CD4-positive, alpha-beta memory T cell (primary cell): ENCODE results near the gene TACC2. TPM values are rescaled to one million over a fixed set of nuclear protein-coding genes. Genes with fewer than 3 reads are reported as not detected.
A peak's percentile ranks its signal among the peaks of the same experiment; 100 is the strongest.

ENCODE experiments used
- CTCF ChIA-PET: fragments of 350-600 bp; sonication (Branson Sonifier 250); formaldehyde crosslinking; loops from one replicate; lab custom pipeline; 2021; ENCODE audit warnings: inconsistent platforms; ENCODE audit not compliant: partially characterized antibody; lab: Charles Lee
- POLR2A ChIA-PET: fragments of 350-600 bp; sonication (Branson Sonifier 250); formaldehyde crosslinking; loops from one replicate; lab custom pipeline; 2021; ENCODE audit not compliant: partially characterized antibody; lab: Charles Lee
- DNase-seq, 5 donors: peaks; one replicate each; pipeline versions ENCODE4 v3.0.0 to v3.0.0-alpha.2; 2020 to 2022; ENCODE audit warnings: mixed read lengths in 1 of 5
- H3K27ac ChIP-seq: one replicate; pipeline ENCODE4 v1.7.0; 2013; ENCODE audit warnings: low read depth, low read length
- H3K27me3 ChIP-seq: 2 replicates; pipeline ENCODE4 v1.7.0; 2013; ENCODE audit warnings: mild to moderate bottlenecking, low read length, moderate library complexity; ENCODE audit not compliant: insufficient read depth
- H3K36me3 ChIP-seq: 2 replicates; pipeline ENCODE4 v1.7.0; 2013; ENCODE audit warnings: mild to moderate bottlenecking, low read length, moderate library complexity; ENCODE audit not compliant: insufficient read depth
- H3K4me1 ChIP-seq: 2 replicates; pipeline ENCODE4 v1.7.0; 2013; ENCODE audit warnings: mild to moderate bottlenecking, low read length, moderate library complexity; ENCODE audit not compliant: insufficient read depth
- H3K4me3 ChIP-seq, 2 donors: one replicate each; pipeline ENCODE4 v1.7.0; 2013; ENCODE audit warnings: low read length in 2 of 2, mild to moderate bottlenecking in 1 of 2
- H3K9me3 ChIP-seq, 2 donors: one replicate each; pipeline ENCODE4 v1.7.0; 2013; ENCODE audit warnings: low read length in 2 of 2, control low read depth in 1 of 2; ENCODE audit not compliant: control insufficient read depth in 1 of 2
- H3K27ac Mint-ChIP-seq, 7 donors: one replicate each; pipeline ENCODE4 v1.8.0; 2020 to 2021; ENCODE audit warnings: mixed read lengths in 7 of 7, mild to moderate bottlenecking in 6 of 7, inconsistent platforms in 3 of 7, moderate library complexity in 3 of 7
- H3K27me3 Mint-ChIP-seq, 2 donors: one replicate each; pipeline ENCODE4 v1.8.0; 2020 to 2021; ENCODE audit warnings: mixed read lengths in 2 of 2
- H3K36me3 Mint-ChIP-seq, 2 donors: one replicate each; pipeline ENCODE4 v1.8.0; 2020 to 2021; ENCODE audit warnings: mixed read lengths in 2 of 2, inconsistent platforms in 1 of 2, mild to moderate bottlenecking in 1 of 2
- H3K4me1 Mint-ChIP-seq, 4 donors: one replicate each; pipeline ENCODE4 v1.8.0; 2020 to 2021; ENCODE audit warnings: mixed read lengths in 4 of 4, mild to moderate bottlenecking in 1 of 4
- H3K4me3 Mint-ChIP-seq, 8 donors: one replicate each; pipeline ENCODE4 v1.8.0; 2020 to 2021; ENCODE audit warnings: mixed read lengths in 8 of 8, mild to moderate bottlenecking in 7 of 8, moderate library complexity in 6 of 8, inconsistent platforms in 3 of 8
- H3K9me3 Mint-ChIP-seq, 8 donors: one replicate each; pipeline ENCODE4 v1.8.0; 2020 to 2021; ENCODE audit warnings: mixed read lengths in 8 of 8, mild to moderate bottlenecking in 5 of 8, inconsistent platforms in 3 of 8, moderate library complexity in 1 of 8
- intact Hi-C: fragments of 100-400 bp; cut with micrococcal nuclease; formaldehyde crosslinking; loops from one replicate; pipeline ENCODE4 v1.15.1; 2023
- polyA plus RNA-seq, 2 donors: library from polyadenylated mRNA; unstranded; fragments of 300-500 nt; fragmentation: Illumina TruSeq; gene quantifications; one replicate each; pipeline ENCODE4 v1.2.3, GENCODE V29; 2021
- total RNA-seq, 2 experiments: library from RNA; stranded (reverse); gene quantifications; one replicate each; pipeline ENCODE4 v1.2.3, GENCODE V29; 2021

TACC2 gene
- total and polyA plus RNA-seq, 4 experiments from 2014 or later, result not detected

DNA sequence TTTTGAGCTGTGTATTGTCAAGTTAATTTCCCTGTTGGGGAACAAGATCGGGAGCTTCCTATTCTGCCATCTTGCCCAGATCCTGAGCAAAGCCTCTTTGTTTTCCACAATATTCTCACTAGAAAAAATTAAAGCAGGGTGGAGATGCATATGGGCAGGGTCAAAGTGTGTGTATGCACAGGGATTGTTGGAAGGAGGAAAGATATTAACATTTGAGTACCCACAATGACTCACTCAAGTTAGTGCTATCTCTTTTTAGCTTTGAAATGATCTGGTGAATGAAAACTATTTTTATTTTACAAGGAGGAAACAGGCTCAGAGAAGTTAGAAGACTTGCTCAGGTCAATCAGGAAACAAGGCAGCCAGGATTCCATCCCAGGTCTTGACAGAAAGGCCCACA, 275.5 kb downstream of the TACC2 start:
- no peak overlapping the region for H3K27ac ChIP-seq
- peaks cover 0 to 4% of the 10 kb centered on the region in 2 donors for H3K36me3 Mint-ChIP-seq
- H3K9me3 Mint-ChIP-seq, result peaks cover 0 to 34% (median 20%) of the 10 kb centered on the region in 8 donors
- H3K9me3 ChIP-seq, result no peaks in the 10 kb centered on the region
- H3K36me3 ChIP-seq, result no peaks in the 10 kb centered on the region
- H3K27ac Mint-ChIP-seq, result no peak overlapping the region
- peaks cover 0 to 5% (median 0%) of the 10 kb centered on the region in 4 donors for H3K4me1 Mint-ChIP-seq
- ChIA-PET CTCF (interaction anchor here (1.2 kb wide), 1 partner anchor 8 kb away, joined by 3 read pairs; no protein-coding TSS in a partner anchor), POLR2A (no interaction called here)
- H3K4me3 ChIP-seq, result no peak overlapping the region
- no peak for DNase-seq
- peaks cover 4% of the 10 kb centered on the region for H3K27me3 ChIP-seq
- H3K4me1 ChIP-seq, result no peaks in the 10 kb centered on the region
- H3K4me3 Mint-ChIP-seq, result no peak overlapping the region
- peaks cover 15 to 40% of the 10 kb centered on the region in 2 donors for H3K27me3 Mint-ChIP-seq
- intact Hi-C loops, result no loop called here

DNA sequence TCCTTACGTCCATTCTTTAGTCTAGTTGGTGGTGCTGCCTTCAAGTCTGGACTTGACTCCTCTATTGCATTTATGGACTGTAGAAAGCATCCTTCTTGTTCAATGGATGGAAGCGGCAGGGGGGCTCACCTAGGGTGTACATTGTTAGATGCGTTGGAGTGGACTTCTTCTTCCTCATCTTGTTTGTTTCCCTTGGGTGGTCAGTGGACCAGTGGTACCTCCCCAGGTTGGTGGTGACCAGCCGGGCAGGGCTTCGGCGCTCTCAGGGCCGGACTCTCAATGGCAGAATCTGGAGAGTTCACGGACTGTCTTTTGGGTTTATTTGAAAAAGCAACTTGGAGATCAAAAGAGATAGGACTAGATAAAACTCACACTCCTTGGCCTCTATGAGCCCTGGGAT, 276.0 kb downstream of the TACC2 start:
- Histone ChIP-seq H3K4me1 (no peaks in the 10 kb centered on the region), H3K9me3 (no peaks in the 10 kb centered on the region), H3K36me3 (no peaks in the 10 kb centered on the region), H3K27me3 (peaks cover 4% of the 10 kb centered on the region), H3K4me3 (no peak overlapping the region), H3K27ac (no peak overlapping the region)
- POLR2A ChIA-PET, result no interaction called here
- DNase-seq, result no peak
- H3K4me1 Mint-ChIP-seq, result peaks cover 0 to 5% (median 0%) of the 10 kb centered on the region in 4 donors
- no peak overlapping the region for H3K27ac Mint-ChIP-seq
- intact Hi-C loops, result no loop called here
- peaks cover 13 to 40% of the 10 kb centered on the region in 2 donors for H3K27me3 Mint-ChIP-seq
- H3K36me3 Mint-ChIP-seq, result peaks cover 0 to 4% of the 10 kb centered on the region in 2 donors
- peaks cover 0 to 34% (median 20%) of the 10 kb centered on the region in 8 donors for H3K9me3 Mint-ChIP-seq
- H3K4me3 Mint-ChIP-seq, result no peak overlapping the region
- CTCF ChIA-PET, result no interaction called here

DNA sequence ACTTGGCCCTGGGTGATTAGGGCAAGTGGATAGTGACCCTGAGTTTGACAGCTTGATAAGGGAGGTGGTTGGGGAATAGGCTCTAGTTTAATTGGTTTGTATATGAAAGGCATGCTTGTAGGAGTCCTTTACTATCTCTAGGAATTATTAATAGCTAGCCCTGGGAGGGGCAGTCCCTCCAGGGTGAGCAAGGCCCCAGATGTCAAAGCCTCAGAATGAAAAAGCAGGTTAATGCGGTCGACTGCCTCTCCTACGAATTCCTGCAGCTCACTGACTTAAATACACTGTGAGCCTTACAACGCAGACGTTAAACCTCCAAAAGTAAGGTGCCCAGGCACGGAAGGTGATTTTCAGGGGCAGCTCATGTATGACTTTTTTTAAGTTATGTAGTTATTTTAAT, 276.9 kb downstream of the TACC2 start:
- peaks cover 0 to 31% (median 20%) of the 10 kb centered on the region in 8 donors for H3K9me3 Mint-ChIP-seq
- CTCF ChIA-PET, result no interaction called here

DNA sequence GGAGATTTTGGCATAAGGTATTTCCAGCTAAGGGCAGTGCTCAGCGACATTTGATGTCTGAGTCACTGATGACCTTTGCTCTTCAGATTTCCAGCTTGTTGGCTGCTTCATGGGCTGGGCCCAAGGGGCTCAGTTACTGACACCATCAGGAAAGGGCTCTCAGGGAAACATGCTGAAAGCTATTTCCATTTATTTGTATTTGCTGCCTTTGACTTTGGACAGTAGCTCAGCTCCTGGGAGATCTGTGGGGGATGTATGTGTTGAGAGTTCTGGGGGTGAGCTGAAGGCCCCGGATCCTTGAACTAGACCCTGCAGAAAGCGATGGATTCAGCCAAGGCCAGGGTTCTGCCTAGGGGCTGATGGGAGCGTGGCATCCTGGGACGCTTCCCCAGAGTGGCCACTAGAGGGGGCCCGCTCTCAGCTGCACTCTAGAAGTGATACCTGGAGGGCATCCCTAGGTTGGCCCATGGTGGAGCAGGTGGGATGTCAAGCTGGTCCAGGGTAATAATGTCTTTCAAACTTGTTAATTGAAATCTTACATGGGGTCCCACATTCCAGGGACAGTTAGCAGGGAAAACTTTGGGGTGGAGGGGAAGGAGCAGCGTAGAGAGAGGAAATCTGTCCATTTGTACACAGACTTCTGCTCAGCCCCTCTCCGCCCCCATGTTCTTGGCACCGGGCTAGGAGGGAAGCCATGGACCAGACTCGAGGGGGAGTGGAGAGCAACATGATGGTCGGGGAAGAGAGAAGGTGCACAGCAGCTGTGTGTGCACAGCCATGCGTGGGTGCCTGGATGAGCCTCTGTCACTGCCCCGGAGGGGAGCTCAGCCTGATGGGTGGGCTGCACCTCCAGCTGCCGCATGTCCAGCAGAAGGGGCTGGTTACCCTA, 279.1 kb downstream of the TACC2 start:
- DNase-seq, result peak in 4 of 5 donors; percentile 6 to 29 (median 23)
- Mint-ChIP-seq H3K27ac (no peak overlapping the region), H3K4me3 (no peak overlapping the region), H3K9me3 (peaks cover 0 to 15% (median 10%) of the 10 kb centered on the region in 8 donors), H3K4me1 (peaks cover 0 to 5% (median 0%) of the 10 kb centered on the region in 4 donors), H3K36me3 (peaks cover 0 to 4% of the 10 kb centered on the region in 2 donors), H3K27me3 (peaks cover 12 to 32% of the 10 kb centered on the region in 2 donors)
- H3K4me3 ChIP-seq, result no peak overlapping the region
- ChIA-PET POLR2A (no interaction called here), CTCF (interaction anchor here (1.0 to 2.3 kb wide), 15 partner anchors 9 to 468 kb away, joined by 3 to 18 read pairs (median 5); no protein-coding TSS in a partner anchor)
- H3K9me3 ChIP-seq, result no peaks in the 10 kb centered on the region
- intact Hi-C loops, result no loop called here
- no peak overlapping the region for H3K27ac ChIP-seq
- no peaks in the 10 kb centered on the region for H3K4me1 ChIP-seq
- peaks cover 4% of the 10 kb centered on the region for H3K27me3 ChIP-seq
- H3K36me3 ChIP-seq, result no peaks in the 10 kb centered on the region

More for the DNA sequence above, 276.9 kb downstream of the TACC2 start:
- Mint-ChIP-seq H3K4me3 (no peak overlapping the region), H3K36me3 (peaks cover 0 to 4% of the 10 kb centered on the region in 2 donors), H3K4me1 (peaks cover 0 to 5% (median 0%) of the 10 kb centered on the region in 4 donors), H3K27me3 (peaks cover 13 to 35% of the 10 kb centered on the region in 2 donors), H3K27ac (no peak overlapping the region)
- Histone ChIP-seq H3K27me3 (peaks cover 4% of the 10 kb centered on the region), H3K4me3 (no peak overlapping the region), H3K27ac (no peak overlapping the region), H3K4me1 (no peaks in the 10 kb centered on the region), H3K9me3 (no peaks in the 10 kb centered on the region), H3K36me3 (no peaks in the 10 kb centered on the region)
- intact Hi-C loops, result no loop called here
- POLR2A ChIA-PET, result no interaction called here
- no peak for DNase-seq

DNA sequence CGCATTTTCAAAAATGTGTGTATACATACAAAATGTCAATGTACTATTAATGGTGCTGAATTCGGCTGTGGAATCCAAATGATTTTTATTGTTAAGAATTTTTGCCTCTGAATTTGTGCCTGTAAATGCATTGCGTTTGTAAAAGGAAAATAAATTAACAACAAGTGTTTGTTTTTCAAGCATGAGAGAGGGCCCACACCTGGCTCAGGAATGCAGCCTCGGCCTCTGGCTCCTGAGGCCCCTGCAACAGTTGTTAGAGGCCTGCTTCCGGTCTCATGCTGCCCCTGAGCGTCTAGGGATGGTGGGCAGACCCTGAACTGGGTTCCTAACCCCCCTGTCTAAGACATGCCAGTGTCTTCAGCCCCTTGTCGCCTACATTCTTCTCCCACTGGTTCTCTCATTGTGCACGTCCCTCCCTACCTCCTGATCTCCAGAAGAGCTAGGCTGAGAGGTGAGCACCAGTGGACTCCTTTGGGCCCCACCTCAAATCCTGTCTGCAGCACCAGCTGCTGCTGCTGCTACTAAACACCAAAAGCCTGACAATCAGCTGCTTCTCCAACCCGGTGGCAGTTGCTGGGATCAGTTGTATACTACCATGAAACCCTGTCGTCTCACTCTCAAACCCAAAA, 280.2 kb downstream of the TACC2 start:
- Mint-ChIP-seq H3K27ac (no peak overlapping the region), H3K27me3 (peaks cover 6 to 25% of the 10 kb centered on the region in 2 donors), H3K4me3 (no peak overlapping the region), H3K36me3 (no peaks in the 10 kb centered on the region), H3K4me1 (peaks cover 0 to 5% (median 0%) of the 10 kb centered on the region in 4 donors), H3K9me3 (peaks cover 0 to 6% (median under 1%) of the 10 kb centered on the region in 8 donors)
- Histone ChIP-seq H3K27ac (no peak overlapping the region), H3K4me3 (no peak overlapping the region), H3K36me3 (no peaks in the 10 kb centered on the region), H3K9me3 (no peaks in the 10 kb centered on the region), H3K27me3 (peaks cover 4% of the 10 kb centered on the region), H3K4me1 (no peaks in the 10 kb centered on the region)
- intact Hi-C loops, result no loop called here
- POLR2A ChIA-PET, result no interaction called here
- no peak for DNase-seq
- CTCF ChIA-PET, result interaction anchor here (1.1 to 2.3 kb wide), 7 partner anchors 13 to 146 kb away, joined by 3 to 18 read pairs (median 3); no protein-coding TSS in a partner anchor

DNA sequence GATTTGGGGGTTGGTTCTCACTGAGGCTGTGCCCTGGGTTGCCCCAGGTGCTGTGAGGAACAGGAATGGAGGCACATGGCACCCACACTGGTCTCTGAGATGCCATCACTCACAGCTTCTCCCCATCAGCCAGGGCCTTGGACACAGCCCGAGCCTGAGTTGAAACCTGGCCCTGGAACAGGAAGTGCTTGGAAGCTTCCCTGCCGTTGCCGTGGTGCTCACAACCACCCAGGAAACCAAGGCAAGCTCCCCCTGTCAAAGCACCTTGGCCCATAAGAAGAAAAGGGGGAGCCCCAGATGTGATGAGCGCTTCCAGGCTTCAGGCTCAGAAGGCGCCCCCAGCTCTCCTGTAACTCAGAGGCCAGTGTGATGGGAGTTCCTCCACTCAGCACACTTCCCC, 282.1 kb downstream of the TACC2 start, which contains the start of gene BTBD16:
TSS of gene BTBD16 (plus strand) at position 221 of the 400 bp plus-strand sequence. CDS start 3,786 bp downstream, outside the sequence.
- DNase-seq, result no peak
- Histone ChIP-seq H3K36me3 (no peaks in the 10 kb centered on the region), H3K9me3 (no peaks in the 10 kb centered on the region), H3K27me3 (no peaks in the 10 kb centered on the region), H3K4me1 (no peaks in the 10 kb centered on the region), H3K4me3 (no peak within 1 kb of the TSS), H3K27ac (no peak within 1 kb of the TSS)
- Mint-ChIP-seq H3K36me3 (no peaks in the 10 kb centered on the region), H3K4me1 (peaks cover 0 to 5% (median 0%) of the 10 kb centered on the region in 4 donors), H3K4me3 (no peak within 1 kb of the TSS), H3K9me3 (no peaks in the 10 kb centered on the region), H3K27ac (no peak within 1 kb of the TSS), H3K27me3 (peaks cover 5 to 12% of the 10 kb centered on the region in 2 donors)
- intact Hi-C loops, result no loop called here
- ChIA-PET CTCF (interaction anchor here (0.9 to 1.4 kb wide), 2 partner anchors 17 to 24 kb away, joined by 3 read pairs; no protein-coding TSS in a partner anchor), POLR2A (no interaction called here)
